ENCODE data around the gene OR6K2. TPM values are rescaled to one million over a fixed set of nuclear protein-coding genes. Genes with fewer than 3 reads are reported as not detected.
"Not testable (repeated sequence)": the region's sequence is repeated elsewhere in the genome, so short reads cannot be mapped to it uniquely, and the experiment has no call there.

OR6K2 gene
- polyA plus RNA-seq, 1 experiment: not detected

DNA sequence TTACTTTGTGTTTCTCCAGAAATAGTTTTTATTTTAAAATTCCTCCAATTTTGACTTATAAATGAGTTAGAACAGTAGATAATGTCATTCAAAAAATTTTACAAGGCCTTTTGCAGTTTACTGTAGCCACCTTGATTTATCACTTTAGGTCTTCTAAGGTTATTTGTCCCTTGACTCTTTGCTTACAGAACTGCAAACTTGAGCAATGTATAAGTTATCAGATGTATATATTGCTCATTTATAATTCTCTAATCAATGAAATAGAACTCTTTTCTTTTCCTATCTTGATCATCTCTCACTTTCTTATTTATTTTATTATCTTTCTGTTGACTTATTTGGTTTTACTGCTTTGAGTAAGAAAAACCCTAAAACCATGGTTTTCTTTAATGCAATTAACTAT is 8.1 kb downstream of the OR6K2 start:
- H3K27me3 ChIP-seq (ENCODE audit: control insufficient read depth, insufficient read depth, low read length): no peaks in the 10 kb centered on the region
- H3K27ac ChIP-seq (ENCODE audit: low read depth, low read length): no peak overlapping the region
- CTCF ChIA-PET: no interaction called here
- no peaks in the 10 kb centered on the region for H3K9me3 ChIP-seq (ENCODE audit: control insufficient read depth, insufficient read depth, low read length)
- TF ChIP-seq, protein P1, sequence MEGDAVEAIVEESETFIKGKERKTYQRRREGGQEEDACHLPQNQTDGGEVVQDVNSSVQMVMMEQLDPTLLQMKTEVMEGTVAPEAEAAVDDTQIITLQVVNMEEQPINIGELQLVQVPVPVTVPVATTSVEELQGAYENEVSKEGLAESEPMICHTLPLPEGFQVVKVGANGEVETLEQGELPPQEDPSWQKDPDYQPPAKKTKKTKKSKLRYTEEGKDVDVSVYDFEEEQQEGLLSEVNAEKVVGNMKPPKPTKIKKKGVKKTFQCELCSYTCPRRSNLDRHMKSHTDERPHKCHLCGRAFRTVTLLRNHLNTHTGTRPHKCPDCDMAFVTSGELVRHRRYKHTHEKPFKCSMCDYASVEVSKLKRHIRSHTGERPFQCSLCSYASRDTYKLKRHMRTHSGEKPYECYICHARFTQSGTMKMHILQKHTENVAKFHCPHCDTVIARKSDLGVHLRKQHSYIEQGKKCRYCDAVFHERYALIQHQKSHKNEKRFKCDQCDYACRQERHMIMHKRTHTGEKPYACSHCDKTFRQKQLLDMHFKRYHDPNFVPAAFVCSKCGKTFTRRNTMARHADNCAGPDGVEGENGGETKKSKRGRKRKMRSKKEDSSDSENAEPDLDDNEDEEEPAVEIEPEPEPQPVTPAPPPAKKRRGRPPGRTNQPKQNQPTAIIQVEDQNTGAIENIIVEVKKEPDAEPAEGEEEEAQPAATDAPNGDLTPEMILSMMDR (IDR thresholded peaks at IDR 0.05; ENCODE audit: low read depth, low read length): no peak
- H3K4me3 ChIP-seq (ENCODE audit: low read depth, low read length): no peak overlapping the region
- DNase-seq (ENCODE audit: low read depth, low spot score): no peak
- POLR2A ChIA-PET: no interaction called here

DNA sequence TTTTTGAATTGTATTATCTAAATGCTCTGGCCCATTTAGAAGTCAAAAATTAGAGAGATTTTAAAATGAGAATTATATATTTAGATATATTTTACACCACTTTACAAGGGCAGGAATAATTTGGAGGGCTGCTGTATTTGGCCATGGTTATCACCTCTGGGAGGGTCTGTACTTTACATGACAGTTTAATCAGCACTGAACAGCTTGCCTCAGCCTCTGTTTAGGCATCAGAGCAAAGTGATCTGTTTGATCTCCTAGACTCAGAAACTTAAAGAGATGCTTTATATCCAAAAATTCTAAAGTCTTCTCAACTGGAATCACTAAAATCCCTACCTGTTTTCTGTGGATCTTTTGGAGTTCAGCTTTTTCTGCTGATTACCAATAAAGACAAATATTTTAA is 8.5 kb downstream of the OR6K2 start:
- no peak overlapping the region for H3K27ac ChIP-seq (ENCODE audit: low read depth, low read length)
- DNase-seq (ENCODE audit: low read depth, low spot score): no peak
- TF ChIP-seq, protein P1 (IDR thresholded peaks at IDR 0.05; ENCODE audit: low read depth, low read length): no peak
- ChIA-PET CTCF (no interaction called here), POLR2A (no interaction called here)
- no peak overlapping the region for H3K4me3 ChIP-seq (ENCODE audit: low read depth, low read length)
- no peaks in the 10 kb centered on the region for H3K27me3 ChIP-seq (ENCODE audit: control insufficient read depth, insufficient read depth, low read length)
- H3K9me3 ChIP-seq (ENCODE audit: control insufficient read depth, insufficient read depth, low read length): no peaks in the 10 kb centered on the region

- CTCF ChIA-PET; H3K4me3 ChIP-seq (ENCODE audit: low read depth, low read length); H3K27ac ChIP-seq (ENCODE audit: low read depth, low read length); H3K27me3 ChIP-seq (ENCODE audit: control insufficient read depth, insufficient read depth, low read length); DNase-seq (ENCODE audit: low read depth, low spot score); POLR2A ChIA-PET; H3K9me3 ChIP-seq (ENCODE audit: control insufficient read depth, insufficient read depth, low read length): not testable (repeated sequence)
Observed at GRCh38 chr1:158691149-158691548, 9.3 kb downstream of the OR6K2 start.

- Histone ChIP-seq H3K9me3 (ENCODE audit: control insufficient read depth, insufficient read depth, low read length) (no peaks in the 10 kb centered on the region), H3K27me3 (ENCODE audit: control insufficient read depth, insufficient read depth, low read length) (no peaks in the 10 kb centered on the region), H3K27ac (ENCODE audit: low read depth, low read length) (no peak overlapping the region), H3K4me3 (ENCODE audit: low read depth, low read length) (no peak overlapping the region)
- no peak for DNase-seq (ENCODE audit: low read depth, low spot score)
- ChIA-PET CTCF (no interaction called here), POLR2A (no interaction called here)
- TF ChIP-seq, protein P1 (IDR thresholded peaks at IDR 0.05; ENCODE audit: low read depth, low read length): no peak
Observed at GRCh38 chr1:158689875-158690274, 10.6 kb downstream of the OR6K2 start.

DNA sequence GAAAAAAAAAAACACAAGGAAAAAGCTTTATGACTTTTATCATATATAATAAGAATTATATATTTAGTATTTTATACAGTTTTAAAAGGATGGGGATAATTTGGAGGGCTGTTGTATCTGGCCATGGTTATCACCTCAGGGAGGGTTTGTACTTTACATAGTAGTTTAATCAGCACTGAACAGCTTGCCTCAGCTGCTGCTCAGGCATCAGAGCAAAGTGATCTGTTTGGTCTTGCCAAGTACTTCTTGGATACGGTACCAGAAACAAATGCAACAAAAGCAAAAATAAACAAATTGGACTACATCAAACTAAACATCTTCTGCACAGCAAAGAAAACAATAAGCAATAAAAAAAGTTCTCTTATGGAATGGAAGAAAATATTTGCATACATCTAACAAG is 11.3 kb downstream of the OR6K2 start:
- POLR2A ChIA-PET: no interaction called here
- H3K4me3 ChIP-seq (ENCODE audit: low read depth, low read length): no peak overlapping the region
- H3K9me3 ChIP-seq (ENCODE audit: control insufficient read depth, insufficient read depth, low read length): no peaks in the 10 kb centered on the region
- no peak overlapping the region for H3K27ac ChIP-seq (ENCODE audit: low read depth, low read length)
- H3K27me3 ChIP-seq (ENCODE audit: control insufficient read depth, insufficient read depth, low read length): no peaks in the 10 kb centered on the region
- TF ChIP-seq, protein P1 (IDR thresholded peaks at IDR 0.05; ENCODE audit: low read depth, low read length): no peak
- DNase-seq (ENCODE audit: low read depth, low spot score): no peak
- CTCF ChIA-PET: no interaction called here

DNA sequence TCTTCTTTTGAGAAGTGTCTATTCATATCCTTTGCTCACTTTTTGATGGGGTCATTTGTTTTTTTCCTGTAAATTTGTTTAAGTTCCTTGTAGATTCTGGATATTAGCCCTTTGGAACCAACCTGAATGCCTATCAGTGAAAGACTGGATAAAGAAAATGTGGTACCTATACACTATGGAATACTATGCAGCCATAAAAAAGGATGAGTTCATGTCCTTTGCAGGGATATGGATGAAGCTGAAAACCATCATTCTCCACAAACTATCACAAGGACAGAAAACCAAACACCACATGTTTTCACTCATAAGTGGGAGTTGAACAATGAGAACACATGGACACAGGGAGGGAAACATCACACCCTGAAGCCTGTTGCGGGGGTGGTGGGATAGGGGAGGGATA is 12.1 kb downstream of the OR6K2 start:
- POLR2A ChIA-PET; DNase-seq (ENCODE audit: low read depth, low spot score); H3K9me3 ChIP-seq (ENCODE audit: control insufficient read depth, insufficient read depth, low read length); CTCF ChIA-PET; H3K27me3 ChIP-seq (ENCODE audit: control insufficient read depth, insufficient read depth, low read length); H3K4me3 ChIP-seq (ENCODE audit: low read depth, low read length); H3K27ac ChIP-seq (ENCODE audit: low read depth, low read length): not testable (repeated sequence)
